SU-DHL-6 (cell line): ENCODE results near the gene FMO5.

Experiments
- H2AFZ ChIP-seq: fragments of 200-600 bp; sonication (generic); 2 replicates; pipeline ENCODE4 v1.6.1; 2014; ENCODE audit warnings: low read depth, mild to moderate bottlenecking, moderate library complexity, mixed read lengths, antibody characterized with exemption, low read length; ENCODE audit not compliant: severe bottlenecking
- H3F3A ChIP-seq: fragments of 200-600 bp; shearing (Covaris generic); 2 replicates; pipeline ENCODE4 v1.6.0; 2016; ENCODE audit warnings: antibody characterized with exemption, mild to moderate bottlenecking; ENCODE audit not compliant: insufficient read depth
- H3K27ac ChIP-seq: fragments of 200-600 bp; sonication (generic); 2 replicates; pipeline ENCODE4 v1.5.1; 2016; ENCODE audit warnings: low read depth, mild to moderate bottlenecking, low read length, moderate library complexity, mixed read lengths
- H3K27me3 ChIP-seq: fragments of 200-600 bp; sonication (generic), shearing (Covaris generic); 2 replicates; pipeline ENCODE4 v1.6.0; 2014; ENCODE audit warnings: mild to moderate bottlenecking, low read length
- H3K36me3 ChIP-seq: fragments of 200-600 bp; sonication (generic); 2 replicates; pipeline ENCODE4 v1.6.1; 2014; ENCODE audit warnings: mild to moderate bottlenecking, low read length, mixed read lengths
- H3K4me2 ChIP-seq: fragments of 300-600, 200-600 bp; shearing (Covaris generic), sonication (generic); 2 replicates; pipeline ENCODE4 v1.6.0; 2014; ENCODE audit warnings: low read length, low read depth, mild to moderate bottlenecking; ENCODE audit not compliant: poor library complexity, severe bottlenecking
- H3K4me3 ChIP-seq: fragments of 200-600 bp; sonication (generic); 2 replicates; pipeline ENCODE4 v1.5.1; 2014; ENCODE audit warnings: antibody characterized with exemption, low read length, mild to moderate bottlenecking, mixed read lengths; ENCODE audit not compliant: insufficient read depth, poor library complexity, severe bottlenecking
- H3K79me2 ChIP-seq: fragments of 200-600 bp; sonication (generic); 2 replicates; pipeline ENCODE4 v1.6.1; 2014; ENCODE audit warnings: mild to moderate bottlenecking, low read length, moderate library complexity; ENCODE audit not compliant: insufficient read depth
- H3K9ac ChIP-seq: fragments of 200-600 bp; sonication (generic); 2 replicates; pipeline ENCODE4 v1.7.0; 2014; ENCODE audit warnings: mild to moderate bottlenecking, low read length
- H3K9me2 ChIP-seq: fragments of 200-600 bp; sonication (generic); replicated peaks from 2 replicates; pipeline ENCODE4 v1.6.1; 2014; ENCODE audit warnings: low read length; ENCODE audit not compliant: insufficient read depth
- H3K9me3 ChIP-seq: fragments of 200-600 bp; sonication (generic); 2 replicates; pipeline ENCODE4 v1.6.1; 2014; ENCODE audit warnings: low read length, mixed read lengths; ENCODE audit not compliant: insufficient read depth
- H4K20me1 ChIP-seq: fragments of 200-600 bp; sonication (generic); 2 replicates; pipeline ENCODE4 v1.6.1; 2014; ENCODE audit warnings: low read depth, mild to moderate bottlenecking, antibody characterized with exemption, low read length, moderate library complexity, mixed read lengths
- EZH2phosphoT487 ChIP-seq: fragments of 200-600 bp; sonication (generic), shearing (Covaris generic); conservative IDR thresholded peaks from 2 replicates; pipeline ENCODE4 v1.6.1; 2018; ENCODE audit warnings: mild to moderate bottlenecking, antibody characterized with exemption, low read length, moderate library complexity, mixed read lengths
- TF ChIP-seq, protein P1 (sequence below): fragments of 200-600 bp; sonication (generic); IDR thresholded peaks from one replicate; pipeline ENCODE4 v1.5.1; 2017; ENCODE audit warnings: antibody characterized with exemption, mild to moderate bottlenecking, low read length, moderate library complexity; ENCODE audit not compliant: insufficient read depth, poor library complexity, severe bottlenecking

The FMO5 gene

DNA sequence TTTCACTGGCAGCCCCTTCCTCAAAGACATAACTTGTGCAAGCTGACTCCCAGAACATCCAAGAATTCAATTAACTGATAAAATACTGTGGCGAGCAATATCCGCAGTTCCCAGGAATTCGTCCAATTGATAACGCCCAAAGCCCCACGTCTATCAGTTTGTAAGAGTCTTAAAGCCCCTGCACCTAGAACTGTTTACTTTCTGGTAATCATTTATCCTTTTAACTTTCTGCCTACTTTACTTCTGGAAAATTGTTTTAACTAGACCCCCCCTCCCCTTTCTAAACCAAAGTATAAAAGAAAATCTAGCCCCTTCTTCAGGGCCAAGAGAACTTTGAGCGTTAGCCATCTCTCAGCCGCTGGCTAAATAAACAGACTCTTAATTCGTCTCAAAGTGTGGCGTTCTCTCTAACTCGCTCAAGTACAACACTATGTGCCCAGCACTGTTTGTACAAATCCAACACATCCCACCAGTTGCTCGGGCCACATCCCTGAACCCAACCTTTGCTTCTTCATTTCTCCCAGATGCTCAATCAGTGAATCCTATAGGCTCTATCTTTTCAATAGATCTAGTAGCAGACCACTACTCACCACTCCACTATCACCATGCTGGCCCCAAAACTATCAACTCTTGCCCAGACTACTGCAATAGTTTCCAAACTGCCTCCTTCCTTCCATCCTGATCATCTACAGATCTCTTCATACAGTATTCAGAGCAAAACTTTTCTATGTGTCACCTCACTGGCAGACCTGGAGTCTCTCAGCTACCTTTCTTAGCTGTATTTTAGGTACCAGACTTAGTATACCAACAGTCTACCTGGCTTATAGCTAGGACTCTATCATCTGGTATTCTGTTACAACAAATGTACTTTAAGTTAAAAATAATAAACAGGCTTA, 14.0 kb upstream of the FMO5 start:
- H3F3A ChIP-seq = no peaks in the 10 kb centered on the region
- H4K20me1 ChIP-seq = 0 out of 2 replicates have a peak, but pooled peaks cover 4% of the 10 kb centered on the region
- no peaks in the 10 kb centered on the region for H3K9me2 ChIP-seq
- H3K27ac ChIP-seq = no peak overlapping the region
- no peak overlapping the region for H3K4me3 ChIP-seq
- H3K79me2 ChIP-seq = peaks cover 14% of the 10 kb centered on the region
- no peak overlapping the region for H2AFZ ChIP-seq
- no peaks in the 10 kb centered on the region for H3K27me3 ChIP-seq
- no peak for TF ChIP-seq EZH2phosphoT487
- TF ChIP-seq, protein P1, sequence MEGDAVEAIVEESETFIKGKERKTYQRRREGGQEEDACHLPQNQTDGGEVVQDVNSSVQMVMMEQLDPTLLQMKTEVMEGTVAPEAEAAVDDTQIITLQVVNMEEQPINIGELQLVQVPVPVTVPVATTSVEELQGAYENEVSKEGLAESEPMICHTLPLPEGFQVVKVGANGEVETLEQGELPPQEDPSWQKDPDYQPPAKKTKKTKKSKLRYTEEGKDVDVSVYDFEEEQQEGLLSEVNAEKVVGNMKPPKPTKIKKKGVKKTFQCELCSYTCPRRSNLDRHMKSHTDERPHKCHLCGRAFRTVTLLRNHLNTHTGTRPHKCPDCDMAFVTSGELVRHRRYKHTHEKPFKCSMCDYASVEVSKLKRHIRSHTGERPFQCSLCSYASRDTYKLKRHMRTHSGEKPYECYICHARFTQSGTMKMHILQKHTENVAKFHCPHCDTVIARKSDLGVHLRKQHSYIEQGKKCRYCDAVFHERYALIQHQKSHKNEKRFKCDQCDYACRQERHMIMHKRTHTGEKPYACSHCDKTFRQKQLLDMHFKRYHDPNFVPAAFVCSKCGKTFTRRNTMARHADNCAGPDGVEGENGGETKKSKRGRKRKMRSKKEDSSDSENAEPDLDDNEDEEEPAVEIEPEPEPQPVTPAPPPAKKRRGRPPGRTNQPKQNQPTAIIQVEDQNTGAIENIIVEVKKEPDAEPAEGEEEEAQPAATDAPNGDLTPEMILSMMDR = no peak
- no peaks in the 10 kb centered on the region for H3K36me3 ChIP-seq
- H3K9ac ChIP-seq = no peak overlapping the region
- peaks cover 15% of the 10 kb centered on the region; the same call in 1 of the 2 replicates for H3K9me3 ChIP-seq
- no peak overlapping the region for H3K4me2 ChIP-seq

DNA sequence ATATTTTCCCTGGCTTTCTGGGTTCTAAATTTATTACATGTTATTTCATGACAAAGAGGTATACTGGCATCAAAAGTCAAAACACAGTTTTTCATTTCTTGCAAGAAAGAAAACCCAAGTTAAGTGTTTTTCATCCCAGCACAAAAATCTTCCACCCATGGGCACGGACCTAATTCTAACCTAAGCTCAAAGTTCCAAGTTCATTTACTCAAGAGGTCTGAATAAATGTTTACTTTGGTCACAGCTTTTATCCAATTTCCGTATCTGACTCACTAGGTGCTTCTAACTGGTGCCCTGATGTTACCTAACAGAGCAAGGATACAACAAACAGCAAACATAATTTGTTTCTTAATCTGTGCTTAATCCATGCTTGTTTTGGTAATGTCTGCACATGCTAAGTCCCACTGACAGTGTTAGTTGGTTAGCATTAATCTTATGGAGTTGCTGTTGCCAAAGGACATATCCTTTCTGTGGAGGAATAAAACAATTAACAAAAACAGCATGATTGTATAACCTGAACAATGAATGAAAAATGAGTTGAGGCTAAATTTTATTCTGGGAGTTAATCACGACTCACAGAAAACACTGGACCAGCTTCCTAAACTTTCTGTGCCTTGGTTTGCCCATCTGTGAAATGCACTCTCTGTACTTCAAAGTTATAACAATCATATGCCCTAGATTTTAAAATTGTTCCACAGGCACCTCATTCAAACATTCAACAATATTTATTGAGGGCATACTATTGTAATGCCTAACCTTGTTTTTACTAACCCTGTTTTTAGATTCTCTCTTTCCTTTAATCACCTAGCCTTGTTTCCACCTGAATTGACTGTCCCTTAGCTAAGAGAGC, 13.1 kb upstream of the FMO5 start:
- H3K9ac ChIP-seq = no peak overlapping the region
- H3F3A ChIP-seq = no peaks in the 10 kb centered on the region
- no peak overlapping the region for H3K4me3 ChIP-seq
- H3K79me2 ChIP-seq = peaks cover 5% of the 10 kb centered on the region; the same call in 1 of the 2 replicates
- H2AFZ ChIP-seq = no peak overlapping the region
- no peaks in the 10 kb centered on the region for H3K9me2 ChIP-seq
- no peak for TF ChIP-seq EZH2phosphoT487
- TF ChIP-seq, protein P1 = no peak
- H3K36me3 ChIP-seq = no peaks in the 10 kb centered on the region
- H3K9me3 ChIP-seq = peaks cover 15% of the 10 kb centered on the region; the same call in 1 of the 2 replicates
- H3K27ac ChIP-seq = no peak overlapping the region
- H3K4me2 ChIP-seq = no peak overlapping the region
- H3K27me3 ChIP-seq = no peaks in the 10 kb centered on the region
- no peaks in the 10 kb centered on the region for H4K20me1 ChIP-seq

- Histone ChIP-seq H4K20me1 (no peaks in the 10 kb centered on the region), H3K79me2 (no peaks in the 10 kb centered on the region), H3K9me2 (no peaks in the 10 kb centered on the region), H3K9ac (no peak overlapping the region), H2AFZ (no peak overlapping the region), H3K27me3 (no peaks in the 10 kb centered on the region), H3K36me3 (no peaks in the 10 kb centered on the region), H3K4me3 (no peak overlapping the region), H3F3A (no peaks in the 10 kb centered on the region), H3K4me2 (no peak overlapping the region), H3K9me3 (peaks cover 15% of the 10 kb centered on the region; the same call in 1 of the 2 replicates), H3K27ac (no peak overlapping the region)
- TF ChIP-seq, protein P1 = no peak
- TF ChIP-seq EZH2phosphoT487 = no peak
Observed at GRCh38 chr1:147236959-147237791, 12.0 kb upstream of the FMO5 start.
